Activated naive CD8-positive, alpha-beta T cell treated with anti-CD3 and anti-CD28 coated beads, Interleukin-2, amount 50 U/mL, for 24 hours (primary cell): ENCODE measurements around the gene SERF2.

Experiments used
- ATAC-seq: fragments of 150-1000 bp; cut with Tn5 transposase; one replicate; pipeline ENCODE4 v1.10.0; 2021
- DNase-seq: peaks from one replicate; pipeline ENCODE4 v3.0.0; 2021
- H3K27ac Mint-ChIP-seq: one replicate; pipeline ENCODE4 v1.8.0; 2021; ENCODE audit warnings: mild to moderate bottlenecking, mixed read lengths
- H3K27me3 Mint-ChIP-seq: one replicate; pipeline ENCODE4 v1.8.0; 2021; ENCODE audit warnings: mixed read lengths
- H3K36me3 Mint-ChIP-seq: one replicate; pipeline ENCODE4 v1.8.0; 2021; ENCODE audit warnings: low read depth, mixed read lengths
- H3K4me1 Mint-ChIP-seq: one replicate; pipeline ENCODE4 v1.8.0; 2021; ENCODE audit warnings: mixed read lengths
- H3K4me3 Mint-ChIP-seq: one replicate; pipeline ENCODE4 v1.8.0; 2021; ENCODE audit warnings: mild to moderate bottlenecking, moderate library complexity, mixed read lengths
- H3K9me3 Mint-ChIP-seq: one replicate; pipeline ENCODE4 v1.8.0; 2021; ENCODE audit warnings: mixed read lengths

SERF2 gene

GRCh38 chr15:43776101-43776717, 15.9 kb upstream of the SERF2 start:
- Mint-ChIP-seq H3K4me1 (peaks cover 33% of the 10 kb centered on the region), H3K36me3 (peaks cover 21% of the 10 kb centered on the region)
- DNase-seq: peak; percentile 49

GRCh38 chr15:43776718-43777266, 15.3 kb upstream of the SERF2 start, which contains the start of gene ELL3:
Gene ELL3 (minus strand): TSS chr15:43776966. CDS start chr15:43776901, 65 bp downstream.
- peaks cover 33% of the 10 kb centered on the region for H3K4me1 Mint-ChIP-seq
- peak within 1 kb of the TSS; percentile 83 for H3K27ac Mint-ChIP-seq
- peaks cover 16% of the 10 kb centered on the region for H3K36me3 Mint-ChIP-seq
- peak within 1 kb of the TSS; percentile 83 for H3K4me3 Mint-ChIP-seq
- ATAC-seq (peak; percentile 65), DNase-seq (peak; percentile 80)
- H3K27me3 Mint-ChIP-seq: no peaks in the 10 kb centered on the region
- no peaks in the 10 kb centered on the region for H3K9me3 Mint-ChIP-seq

More at GRCh38 chr15:43776101-43776717, 15.9 kb upstream of the SERF2 start:
- no peaks in the 10 kb centered on the region for H3K27me3 Mint-ChIP-seq
- ATAC-seq: peak; percentile 5
- H3K9me3 Mint-ChIP-seq: no peaks in the 10 kb centered on the region
- H3K27ac Mint-ChIP-seq: peak overlapping the region; percentile 83
- peak overlapping the region; percentile 83 for H3K4me3 Mint-ChIP-seq

GRCh38 chr15:43777267-43777914, 14.7 kb upstream of the SERF2 start:
- no peaks in the 10 kb centered on the region for H3K9me3 Mint-ChIP-seq
- peak; percentile 89 for ATAC-seq

DNA sequence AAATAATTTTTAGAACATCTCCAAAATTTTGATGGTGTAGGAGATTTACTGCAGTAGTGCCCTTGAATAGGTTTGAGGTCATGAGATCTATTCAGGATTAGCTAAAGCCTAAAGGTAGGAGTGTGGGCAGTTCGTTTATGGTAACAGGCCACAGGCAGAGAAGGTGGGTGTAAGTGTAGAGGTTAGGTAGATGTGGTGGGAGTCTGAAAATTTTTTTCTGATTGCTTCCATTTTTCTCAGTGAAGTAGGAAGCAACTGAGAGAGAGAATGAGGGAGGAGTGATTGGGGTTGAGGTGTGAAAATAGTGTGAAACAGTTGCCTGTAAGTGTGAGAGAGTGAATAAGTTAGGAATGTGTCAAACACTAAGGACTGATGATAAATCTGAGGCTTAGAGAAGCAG, 13.1 kb upstream of the SERF2 start:
- Mint-ChIP-seq H3K4me3 (no peak overlapping the region), H3K27ac (peak overlapping the region; percentile 34)

More at GRCh38 chr15:43777267-43777914, 14.7 kb upstream of the SERF2 start:
- H3K4me1 Mint-ChIP-seq: peaks cover 33% of the 10 kb centered on the region
- H3K27ac Mint-ChIP-seq: peak overlapping the region; percentile 83
- DNase-seq: peak; percentile 90
- H3K36me3 Mint-ChIP-seq: peaks cover 12% of the 10 kb centered on the region
- H3K27me3 Mint-ChIP-seq: no peaks in the 10 kb centered on the region
- H3K4me3 Mint-ChIP-seq: peak overlapping the region; percentile 83

GRCh38 chr15:43789409-43789808, 2.7 kb upstream of the SERF2 start:
- Mint-ChIP-seq H3K9me3 (no peaks in the 10 kb centered on the region), H3K4me3 (no peak overlapping the region), H3K36me3 (peaks cover 14% of the 10 kb centered on the region), H3K27me3 (no peaks in the 10 kb centered on the region), H3K27ac (no peak overlapping the region), H3K4me1 (peaks cover 25% of the 10 kb centered on the region)
- ATAC-seq (no peak), DNase-seq (no peak)

More for the DNA sequence above, 13.1 kb upstream of the SERF2 start:
- Mint-ChIP-seq H3K4me1 (peaks cover 33% of the 10 kb centered on the region), H3K27me3 (no peaks in the 10 kb centered on the region), H3K9me3 (no peaks in the 10 kb centered on the region), H3K36me3 (peaks cover 2% of the 10 kb centered on the region)
- DNase-seq (no peak), ATAC-seq (no peak)

- DNase-seq (peak; percentile 58), ATAC-seq (peak; percentile 6)
- peaks cover 40% of the 10 kb centered on the region for H3K4me1 Mint-ChIP-seq
- H3K36me3 Mint-ChIP-seq: peaks cover 35% of the 10 kb centered on the region
- no peaks in the 10 kb centered on the region for H3K9me3 Mint-ChIP-seq
- H3K27ac Mint-ChIP-seq: peak overlapping the region; percentile 92
- no peaks in the 10 kb centered on the region for H3K27me3 Mint-ChIP-seq
- H3K4me3 Mint-ChIP-seq: peak overlapping the region; percentile 93
Observed at GRCh38 chr15:43792761-43793476, 799 bp downstream of the SERF2 start.

DNA sequence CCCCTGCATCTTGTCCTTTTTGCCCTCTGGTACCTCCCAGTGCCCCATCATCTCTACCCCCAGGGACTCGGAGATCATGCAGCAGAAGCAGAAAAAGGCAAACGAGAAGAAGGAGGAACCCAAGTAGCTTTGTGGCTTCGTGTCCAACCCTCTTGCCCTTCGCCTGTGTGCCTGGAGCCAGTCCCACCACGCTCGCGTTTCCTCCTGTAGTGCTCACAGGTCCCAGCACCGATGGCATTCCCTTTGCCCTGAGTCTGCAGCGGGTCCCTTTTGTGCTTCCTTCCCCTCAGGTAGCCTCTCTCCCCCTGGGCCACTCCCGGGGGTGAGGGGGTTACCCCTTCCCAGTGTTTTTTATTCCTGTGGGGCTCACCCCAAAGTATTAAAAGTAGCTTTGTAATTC, 1.5 kb downstream of the SERF2 start:
- H3K27me3 Mint-ChIP-seq: no peaks in the 10 kb centered on the region
- ATAC-seq (no peak), DNase-seq (no peak)
- peaks cover 43% of the 10 kb centered on the region for H3K4me1 Mint-ChIP-seq
- peak overlapping the region; percentile 93 for H3K4me3 Mint-ChIP-seq
- H3K27ac Mint-ChIP-seq: peak overlapping the region; percentile 92
- peaks cover 40% of the 10 kb centered on the region for H3K36me3 Mint-ChIP-seq
- no peaks in the 10 kb centered on the region for H3K9me3 Mint-ChIP-seq

GRCh38 chr15:43794269-43795037, 2.3 kb downstream of the SERF2 start:
- Mint-ChIP-seq H3K9me3 (no peaks in the 10 kb centered on the region), H3K4me3 (peak overlapping the region; percentile 93), H3K36me3 (peaks cover 47% of the 10 kb centered on the region), H3K27ac (peak overlapping the region; percentile 92), H3K4me1 (peaks cover 45% of the 10 kb centered on the region), H3K27me3 (no peaks in the 10 kb centered on the region)
- ATAC-seq (no peak), DNase-seq (no peak)

DNA sequence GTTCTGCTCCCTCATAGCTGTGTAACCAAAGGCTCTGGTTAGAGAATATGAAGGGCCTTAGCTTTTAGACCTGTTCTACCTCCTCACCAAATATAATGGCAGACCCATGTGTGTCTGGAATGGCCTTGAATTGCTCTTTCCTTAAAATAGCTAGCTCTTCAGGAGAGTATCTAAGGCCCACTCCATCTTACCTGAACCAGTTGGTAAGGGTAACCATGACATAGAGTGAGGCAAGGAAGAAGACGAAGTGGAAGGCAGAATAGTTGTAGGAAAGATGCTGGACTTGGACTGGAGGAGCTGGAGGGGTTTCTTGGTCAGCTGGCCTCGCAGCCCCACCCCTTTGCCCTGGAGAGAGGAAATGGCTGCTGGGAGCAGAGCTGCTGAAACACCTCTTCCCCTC, 3.1 kb downstream of the SERF2 start:
- Mint-ChIP-seq H3K36me3 (peaks cover 53% of the 10 kb centered on the region), H3K9me3 (no peaks in the 10 kb centered on the region), H3K27me3 (no peaks in the 10 kb centered on the region), H3K4me1 (peaks cover 52% of the 10 kb centered on the region), H3K4me3 (no peak overlapping the region), H3K27ac (peak overlapping the region; percentile 13)
- no peak for ATAC-seq
- no peak for DNase-seq

- H3K4me3 Mint-ChIP-seq: no peak overlapping the region
- peaks cover 60% of the 10 kb centered on the region for H3K36me3 Mint-ChIP-seq
- peaks cover 55% of the 10 kb centered on the region for H3K4me1 Mint-ChIP-seq
- H3K27me3 Mint-ChIP-seq: no peaks in the 10 kb centered on the region
- no peak overlapping the region for H3K27ac Mint-ChIP-seq
- no peak for DNase-seq
- ATAC-seq: no peak
- no peaks in the 10 kb centered on the region for H3K9me3 Mint-ChIP-seq
Observed at GRCh38 chr15:43795997-43796396, 3.9 kb downstream of the SERF2 start.

DNA sequence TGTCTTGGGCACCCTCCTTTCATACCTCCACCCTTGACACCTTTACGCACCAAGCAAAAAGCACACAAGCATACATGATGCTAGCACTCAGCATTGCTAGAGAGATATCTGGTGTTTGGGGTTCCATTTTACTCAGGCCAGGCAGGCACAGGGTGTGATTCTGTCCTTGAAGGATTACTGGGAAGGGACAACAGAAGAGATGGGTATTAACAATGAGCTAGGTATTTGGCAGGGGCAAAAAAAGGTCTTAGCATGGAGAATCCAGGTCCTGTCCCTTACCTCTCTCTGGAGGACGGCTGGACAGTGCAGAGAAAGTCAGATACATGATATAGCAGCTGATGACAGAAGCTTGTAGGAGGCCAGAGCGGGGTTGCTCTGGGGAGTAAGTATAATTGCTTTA, 4.4 kb downstream of the SERF2 start:
- peaks cover 66% of the 10 kb centered on the region for H3K36me3 Mint-ChIP-seq
- H3K4me3 Mint-ChIP-seq: no peak overlapping the region
- no peak overlapping the region for H3K27ac Mint-ChIP-seq
- peaks cover 59% of the 10 kb centered on the region for H3K4me1 Mint-ChIP-seq
- H3K9me3 Mint-ChIP-seq: no peaks in the 10 kb centered on the region
- DNase-seq (no peak), ATAC-seq (no peak)
- no peaks in the 10 kb centered on the region for H3K27me3 Mint-ChIP-seq

GRCh38 chr15:43799209-43799944, 7.3 kb downstream of the SERF2 start:
- DNase-seq (no peak), ATAC-seq (no peak)
- no peaks in the 10 kb centered on the region for H3K27me3 Mint-ChIP-seq
- H3K9me3 Mint-ChIP-seq: no peaks in the 10 kb centered on the region
- peaks cover 48% of the 10 kb centered on the region for H3K4me1 Mint-ChIP-seq
- no peak overlapping the region for H3K4me3 Mint-ChIP-seq
- H3K27ac Mint-ChIP-seq: peak overlapping the region; percentile 90
- H3K36me3 Mint-ChIP-seq: peaks cover 61% of the 10 kb centered on the region

DNA sequence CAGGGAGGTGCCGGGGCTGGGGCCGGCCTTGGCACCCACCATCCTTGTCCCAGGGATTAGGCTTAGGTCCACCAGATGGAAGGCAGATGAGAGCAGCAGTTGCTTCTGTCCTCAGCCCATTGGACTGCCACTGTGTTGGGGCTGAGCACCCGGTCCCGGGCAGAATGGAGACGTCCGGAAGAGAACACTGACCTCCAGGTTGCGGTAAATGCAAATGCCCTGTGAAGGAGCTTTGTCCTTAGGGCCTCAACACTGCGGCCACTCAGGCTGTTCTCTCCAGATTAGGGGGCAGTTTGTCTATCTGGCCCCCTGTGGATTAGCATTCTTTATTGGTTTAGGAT, 7.8 kb downstream of the SERF2 start, which contains the start of gene SERINC4:
Gene SERINC4, minus strand, starts transcription at position 276 of the 341 bp plus-strand sequence. Its CDS starts 234 bp downstream, at position 42.
- H3K4me3 Mint-ChIP-seq: peak within 1 kb of the TSS; percentile 92
- peaks cover 42% of the 10 kb centered on the region for H3K4me1 Mint-ChIP-seq
- no peaks in the 10 kb centered on the region for H3K9me3 Mint-ChIP-seq
- no peaks in the 10 kb centered on the region for H3K27me3 Mint-ChIP-seq
- ATAC-seq: no peak
- peaks cover 60% of the 10 kb centered on the region for H3K36me3 Mint-ChIP-seq
- DNase-seq: no peak
- H3K27ac Mint-ChIP-seq: peak within 1 kb of the TSS; percentile 90
